OCI-LY7 (cell line): ENCODE measurements around the gene RNASEH1.

Source experiments
- CTCF ChIP-seq: fragments of 200-600 bp; sonication (generic); conservative IDR thresholded peaks from 2 replicates; pipeline ENCODE4 v1.5.1; 2014; ENCODE audit warnings: mild to moderate bottlenecking, antibody characterized with exemption, low read length, moderate library complexity, mixed read lengths
- EZH2phosphoT487 ChIP-seq: fragments of 200-600 bp; sonication (generic); IDR thresholded peaks from 2 replicates; pipeline ENCODE4 v1.6.1; 2018; ENCODE audit warnings: low read depth, borderline replicate concordance, mild to moderate bottlenecking, mixed run types, antibody characterized with exemption, low read length, moderate library complexity, mixed read lengths

GRCh38 chr2:3520591-3520990 is 37.5 kb downstream of the RNASEH1 start:
- no peak for TF ChIP-seq CTCF
- TF ChIP-seq EZH2phosphoT487, result no peak
